Loucy (cell line): Measurements from ENCODE around the gene PDE4A.

ENCODE experiments used
- CTCF ChIP-seq: fragments of 200-600 bp; sonication (generic); conservative IDR thresholded peaks from 2 replicates; pipeline ENCODE4 v1.5.1; 2014; ENCODE audit warnings: mild to moderate bottlenecking, antibody characterized with exemption, low read length
- EZH2phosphoT487 ChIP-seq: fragments of 200-600 bp; IDR thresholded peaks from 2 replicates; pipeline ENCODE4 v1.6.1; 2018; ENCODE audit warnings: antibody characterized with exemption, mild to moderate bottlenecking, moderate library complexity, borderline replicate concordance

DNA sequence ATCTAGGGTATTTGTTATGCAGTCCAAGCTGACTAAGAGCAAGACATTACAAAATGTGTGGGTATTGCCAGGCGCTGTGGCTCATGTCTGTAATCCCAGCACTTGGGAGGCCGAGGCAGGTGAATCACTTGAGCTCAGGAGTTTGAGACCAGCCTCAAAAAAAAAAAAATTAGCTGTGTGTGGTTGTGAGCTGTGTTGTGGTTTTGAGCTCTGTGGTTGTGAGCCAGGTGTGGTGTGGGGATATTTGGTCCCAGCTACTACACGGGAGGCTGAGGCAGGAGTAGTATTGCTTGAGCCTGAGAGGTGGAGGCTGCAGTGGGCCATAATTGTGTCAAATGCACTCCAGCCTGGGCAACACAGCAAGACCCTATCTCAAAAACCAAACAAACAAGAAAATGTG lies 88.4 kb downstream of the PDE4A start:
- no peak for TF ChIP-seq CTCF
- TF ChIP-seq EZH2phosphoT487, result no peak
